ENCODE data around the gene TMEM200B. TPM values are rescaled to one million over a fixed set of nuclear protein-coding genes. Genes with fewer than 3 reads are reported as not detected.

TMEM200B gene
- total and polyA plus RNA-seq, 2 of the 4 experiments (the other 2 are of a cell fraction), result 4.8 to 6.2 TPM

DNA sequence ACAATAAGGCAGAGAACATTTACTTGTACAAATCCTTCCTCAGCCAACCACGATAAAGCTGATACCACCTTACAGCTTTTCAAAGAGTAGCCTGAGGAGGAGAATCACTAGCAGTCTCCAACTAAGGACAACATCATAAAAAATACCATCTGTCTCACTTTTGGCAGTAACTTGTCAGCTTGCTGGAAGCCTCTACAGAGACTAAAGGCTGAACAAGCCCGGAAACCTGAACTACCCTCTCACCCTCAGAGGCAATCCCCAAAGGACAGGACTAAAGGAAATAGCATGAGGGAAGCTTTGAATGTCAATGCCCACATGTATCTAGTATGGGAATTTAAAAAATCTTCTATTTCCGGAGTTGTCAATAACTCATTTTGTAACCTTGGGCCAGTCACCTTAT lies 47.4 kb upstream of the TMEM200B start:
- no CpG with 5 or more reads among the region's 3 CpGs for WGBS, 2 experiments (ENCODE audit: extremely low coverage in 2 of 2, insufficient read length in 1 of 2)

More for the DNA sequence above, 47.4 kb upstream of the TMEM200B start:
- no TSS peak for BruUV-seq (replicated peaks)
- Histone ChIP-seq H3K23ac (ENCODE audit: low read depth, low read length) (peak overlapping the region; percentile 60; the same call in 1 of the 2 replicates), H3K4me3 (ENCODE audit: insufficient read depth, low read depth, low read length) (no peak overlapping the region), H2AFZ (replicated peaks; ENCODE audit: low read length, poor library complexity) (no peak overlapping the region), H3K9me1 (ENCODE audit: insufficient read depth, low read length) (peaks cover 11% of the 10 kb centered on the region), H4K20me1 (ENCODE audit: insufficient read depth, low read length) (peaks cover 79% of the 10 kb centered on the region), H3K4me1 (ENCODE audit: control insufficient read depth, insufficient read depth, low read length) (peaks cover 13% of the 10 kb centered on the region), H3K27ac (ENCODE audit: insufficient read depth, low read length) (no peak overlapping the region), H2AK5ac (ENCODE audit: low read depth, low read length) (no peak overlapping the region), H3K9ac (ENCODE audit: low read depth, low read length) (no peak overlapping the region), H4K91ac (ENCODE audit: insufficient read depth, low read depth, low read length) (no peak overlapping the region), H4K5ac (ENCODE audit: low read depth, low read length) (no peak overlapping the region), H3K4ac (ENCODE audit: low read depth, low read length) (no peak overlapping the region), H3K18ac (ENCODE audit: low read depth, low read length) (no peak overlapping the region), H3K79me1 (ENCODE audit: low read depth in 1 of 2, low read length in 2 of 2) (peaks cover 7 to 53% of the 10 kb centered on the region in 2 experiments), H2BK15ac (ENCODE audit: low read depth, low read length) (no peak overlapping the region), H4K8ac (ENCODE audit: low read depth in 2 of 2, low read length in 2 of 2) (no peak overlapping the region), H2BK20ac (ENCODE audit: low read depth, low read length) (no peak overlapping the region), H2AK9ac (replicated peaks; ENCODE audit: low read depth, low read length, poor library complexity) (no peak overlapping the region), H3K56ac (ENCODE audit: extremely low read depth, insufficient read depth, low read length) (no peak overlapping the region), H3K9me3 (ENCODE audit: control insufficient read depth, insufficient read depth, low read length) (no peaks in the 10 kb centered on the region), H3K27me3 (ENCODE audit: control insufficient read depth, insufficient read depth, low read length) (no peaks in the 10 kb centered on the region), H3K36me3 (ENCODE audit: control insufficient read depth, insufficient read depth, low read length) (peaks cover 15% of the 10 kb centered on the region), H2BK120ac (ENCODE audit: low read depth, low read length) (no peak overlapping the region), H3K4me2 (ENCODE audit: low read depth, low read length) (no peak overlapping the region; the same call in 1 of the 2 replicates), H2BK5ac (ENCODE audit: low read depth, low read length, poor library complexity, severe bottlenecking) (no peak overlapping the region), H3K14ac (replicated peaks; ENCODE audit: low read depth, low read length) (0 out of 2 replicates have a peak overlapping the region, but pooled peaks have one; percentile 11)
- dilution Hi-C loops (cut with HindIII; ENCODE audit: low sequenced_read_pairs, unreplicated experiment), result no loop called here
- ChIA-PET CTCF (interaction anchor here (0.7 kb wide), 1 partner anchor 12 kb away, joined by 4 read pairs; no protein-coding TSS in a partner anchor), POLR2A (ENCODE audit: unreplicated experiment) (interaction anchor here (0.7 to 1.5 kb wide), 2 partner anchors 11 to 23 kb away, joined by 3 to 5 read pairs; partner anchors contain the start of gene SRSF4)
- in situ Hi-C loops (cut with MboI; ENCODE audit: low sequenced_read_pairs), result no loop called here
- ATAC-seq (ENCODE audit: low read depth), result peak; percentile 34
- TF ChIP-seq SMC3 (IDR thresholded peaks at IDR 0.05; ENCODE audit: low read depth, low read length), result no peak
- no peak for TF ChIP-seq RAD21 (IDR thresholded peaks at IDR 0.05; ENCODE audit: low read length)
- TF ChIP-seq MAZ (IDR thresholded peaks at IDR 0.05; ENCODE audit: borderline replicate concordance, low read depth, low read length), result no peak
- TF ChIP-seq, protein P1, sequence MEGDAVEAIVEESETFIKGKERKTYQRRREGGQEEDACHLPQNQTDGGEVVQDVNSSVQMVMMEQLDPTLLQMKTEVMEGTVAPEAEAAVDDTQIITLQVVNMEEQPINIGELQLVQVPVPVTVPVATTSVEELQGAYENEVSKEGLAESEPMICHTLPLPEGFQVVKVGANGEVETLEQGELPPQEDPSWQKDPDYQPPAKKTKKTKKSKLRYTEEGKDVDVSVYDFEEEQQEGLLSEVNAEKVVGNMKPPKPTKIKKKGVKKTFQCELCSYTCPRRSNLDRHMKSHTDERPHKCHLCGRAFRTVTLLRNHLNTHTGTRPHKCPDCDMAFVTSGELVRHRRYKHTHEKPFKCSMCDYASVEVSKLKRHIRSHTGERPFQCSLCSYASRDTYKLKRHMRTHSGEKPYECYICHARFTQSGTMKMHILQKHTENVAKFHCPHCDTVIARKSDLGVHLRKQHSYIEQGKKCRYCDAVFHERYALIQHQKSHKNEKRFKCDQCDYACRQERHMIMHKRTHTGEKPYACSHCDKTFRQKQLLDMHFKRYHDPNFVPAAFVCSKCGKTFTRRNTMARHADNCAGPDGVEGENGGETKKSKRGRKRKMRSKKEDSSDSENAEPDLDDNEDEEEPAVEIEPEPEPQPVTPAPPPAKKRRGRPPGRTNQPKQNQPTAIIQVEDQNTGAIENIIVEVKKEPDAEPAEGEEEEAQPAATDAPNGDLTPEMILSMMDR (conservative IDR thresholded peaks at IDR 0.05; ENCODE audit: low read depth, low read length), result no peak
- TF ChIP-seq MAFK (IDR thresholded peaks at IDR 0.05; ENCODE audit: low read depth, low read length), result no peak
- no peak for TF ChIP-seq RFX5 (IDR thresholded peaks at IDR 0.05; ENCODE audit: low read depth, low read length)
- DNase-seq, result no peak
- intact Hi-C loops (cut with micrococcal nuclease), result no loop called here

Measured in IMR-90 (cell line).